Loucy (cell line): ENCODE results near the gene LINGO3.
A peak's percentile ranks its signal among the peaks of the same experiment; 100 is the strongest.

Experiments used
- H2AFZ ChIP-seq: fragments of 200-600 bp; sonication (generic); 2 replicates; pipeline ENCODE4 v1.6.0; 2016; ENCODE audit warnings: antibody characterized with exemption, mild to moderate bottlenecking, low read length, moderate library complexity
- H3F3A ChIP-seq: fragments of 200-600 bp; 2 replicates; pipeline ENCODE4 v1.6.0; 2016; ENCODE audit warnings: antibody characterized with exemption, low read depth, mild to moderate bottlenecking
- H3K27me3 ChIP-seq: fragments of 200-600 bp; sonication (generic); 2 replicates; pipeline ENCODE4 v1.6.1; 2014; ENCODE audit warnings: low read length, mild to moderate bottlenecking; ENCODE audit not compliant: insufficient read depth, poor library complexity, severe bottlenecking
- H3K36me3 ChIP-seq: fragments of 200-600 bp; sonication (generic); 2 replicates; pipeline ENCODE4 v1.6.1; 2016; ENCODE audit warnings: low read length; ENCODE audit not compliant: insufficient read depth
- H3K4me1 ChIP-seq: fragments of 200-600 bp; sonication (generic); 2 replicates; pipeline ENCODE4 v1.5.1; 2014; ENCODE audit warnings: low read length, mild to moderate bottlenecking; ENCODE audit not compliant: insufficient read depth, poor library complexity, severe bottlenecking
- H3K4me2 ChIP-seq: fragments of 200-600 bp; sonication (generic); 2 replicates; pipeline ENCODE4 v1.6.0; 2014; ENCODE audit warnings: antibody characterized with exemption, low read length, low read depth, mild to moderate bottlenecking; ENCODE audit not compliant: poor library complexity, severe bottlenecking
- H3K4me3 ChIP-seq: fragments of 200-600 bp; sonication (generic); 2 replicates; pipeline ENCODE4 v1.5.1; 2014; ENCODE audit warnings: low read length, mild to moderate bottlenecking, mixed read lengths; ENCODE audit not compliant: poor library complexity, severe bottlenecking
- H3K79me2 ChIP-seq: fragments of 200-600 bp; sonication (generic); 2 replicates; pipeline ENCODE4 v1.6.1; 2014; ENCODE audit warnings: low read length; ENCODE audit not compliant: insufficient read depth
- H3K9ac ChIP-seq: fragments of 200-600 bp; sonication (generic); 2 replicates; pipeline ENCODE4 v1.6.0; 2014; ENCODE audit warnings: mild to moderate bottlenecking, low read depth, low read length, moderate library complexity; ENCODE audit not compliant: poor library complexity, severe bottlenecking
- H3K9me2 ChIP-seq: fragments of 200-600 bp; sonication (generic); replicated peaks from 2 replicates; pipeline ENCODE4 v1.6.1; 2016; ENCODE audit warnings: low read depth, low read length, mixed read lengths
- H3K9me3 ChIP-seq: fragments of 200-600 bp; sonication (generic); 2 replicates; pipeline ENCODE4 v1.6.1; 2014; ENCODE audit warnings: mild to moderate bottlenecking, antibody characterized with exemption, low read length, low read depth; ENCODE audit not compliant: insufficient read depth
- H4K20me1 ChIP-seq: fragments of 200-600 bp; sonication (generic); 2 replicates; pipeline ENCODE4 v1.6.0; 2014; ENCODE audit warnings: antibody characterized with exemption, low read length, mild to moderate bottlenecking; ENCODE audit not compliant: insufficient read depth, poor library complexity, severe bottlenecking
- EZH2phosphoT487 ChIP-seq: fragments of 200-600 bp; IDR thresholded peaks from 2 replicates; pipeline ENCODE4 v1.6.1; 2018; ENCODE audit warnings: antibody characterized with exemption, mild to moderate bottlenecking, moderate library complexity, borderline replicate concordance
- TF ChIP-seq, protein P1 (sequence below): fragments of 200-600 bp; sonication (generic); conservative IDR thresholded peaks from 2 replicates; pipeline ENCODE4 v1.5.1; 2014; ENCODE audit warnings: mild to moderate bottlenecking, antibody characterized with exemption, low read length

Gene LINGO3

DNA sequence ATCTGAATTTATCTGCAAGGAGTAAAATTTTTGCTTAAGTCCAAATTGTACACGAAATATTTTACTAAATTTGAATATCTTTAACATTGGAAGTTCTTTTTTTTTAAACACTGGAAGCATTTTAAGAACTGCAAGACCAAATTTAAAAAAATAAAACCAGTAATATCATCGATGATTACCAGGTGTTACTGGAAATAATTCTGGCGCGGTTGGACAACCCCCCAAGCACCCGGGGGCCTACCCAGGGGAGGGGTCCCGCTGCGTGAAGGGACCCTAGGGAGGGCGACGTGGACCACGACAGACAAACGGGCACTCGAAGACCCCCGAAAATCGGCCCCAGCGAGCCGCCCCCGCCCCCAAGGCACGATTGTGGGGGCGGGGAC lies 39.1 kb downstream of the LINGO3 start:
- Histone ChIP-seq H3K27me3 (peaks cover 12% of the 10 kb centered on the region), H3K4me3 (peak overlapping the region; percentile 94), H3K9ac (peak overlapping the region; percentile 78), H4K20me1 (peaks cover 42% of the 10 kb centered on the region), H3K36me3 (peaks cover 15% of the 10 kb centered on the region; the same call in 1 of the 2 replicates), H3K79me2 (peaks cover 43% of the 10 kb centered on the region), H3K4me1 (peaks cover 29% of the 10 kb centered on the region), H3K4me2 (peak overlapping the region; percentile 81), H3K9me3 (no peaks in the 10 kb centered on the region), H3K9me2 (no peaks in the 10 kb centered on the region), H3F3A (peaks cover 18% of the 10 kb centered on the region), H2AFZ (peak overlapping the region; percentile 90)
- no peak for TF ChIP-seq EZH2phosphoT487
- TF ChIP-seq, protein P1, sequence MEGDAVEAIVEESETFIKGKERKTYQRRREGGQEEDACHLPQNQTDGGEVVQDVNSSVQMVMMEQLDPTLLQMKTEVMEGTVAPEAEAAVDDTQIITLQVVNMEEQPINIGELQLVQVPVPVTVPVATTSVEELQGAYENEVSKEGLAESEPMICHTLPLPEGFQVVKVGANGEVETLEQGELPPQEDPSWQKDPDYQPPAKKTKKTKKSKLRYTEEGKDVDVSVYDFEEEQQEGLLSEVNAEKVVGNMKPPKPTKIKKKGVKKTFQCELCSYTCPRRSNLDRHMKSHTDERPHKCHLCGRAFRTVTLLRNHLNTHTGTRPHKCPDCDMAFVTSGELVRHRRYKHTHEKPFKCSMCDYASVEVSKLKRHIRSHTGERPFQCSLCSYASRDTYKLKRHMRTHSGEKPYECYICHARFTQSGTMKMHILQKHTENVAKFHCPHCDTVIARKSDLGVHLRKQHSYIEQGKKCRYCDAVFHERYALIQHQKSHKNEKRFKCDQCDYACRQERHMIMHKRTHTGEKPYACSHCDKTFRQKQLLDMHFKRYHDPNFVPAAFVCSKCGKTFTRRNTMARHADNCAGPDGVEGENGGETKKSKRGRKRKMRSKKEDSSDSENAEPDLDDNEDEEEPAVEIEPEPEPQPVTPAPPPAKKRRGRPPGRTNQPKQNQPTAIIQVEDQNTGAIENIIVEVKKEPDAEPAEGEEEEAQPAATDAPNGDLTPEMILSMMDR: no peak

DNA sequence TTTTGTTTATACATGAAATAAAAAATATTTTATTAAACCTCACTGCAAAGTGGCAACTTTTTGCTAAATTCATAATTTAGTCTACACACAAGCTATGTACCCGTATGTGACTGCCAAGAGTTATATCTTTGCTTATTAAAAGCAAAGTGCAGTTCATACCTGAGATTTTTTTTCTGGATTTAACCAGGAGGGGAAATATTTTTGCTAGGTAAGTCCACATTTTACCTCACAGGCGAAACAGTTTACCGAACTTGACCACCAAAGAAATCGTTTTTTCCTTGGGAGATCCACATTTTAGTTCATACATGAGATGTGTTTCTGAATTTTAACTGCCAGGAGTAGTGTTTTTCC lies 39.5 kb downstream of the LINGO3 start:
- Histone ChIP-seq H3K4me1 (peaks cover 29% of the 10 kb centered on the region), H3K79me2 (peaks cover 41% of the 10 kb centered on the region), H3K9me2 (no peaks in the 10 kb centered on the region), H3K36me3 (peaks cover 15% of the 10 kb centered on the region; the same call in 1 of the 2 replicates), H3K27me3 (peaks cover 12% of the 10 kb centered on the region), H2AFZ (peak overlapping the region; percentile 90), H3F3A (peaks cover 17% of the 10 kb centered on the region), H3K4me2 (peak overlapping the region; percentile 81), H4K20me1 (peaks cover 40% of the 10 kb centered on the region), H3K9me3 (no peaks in the 10 kb centered on the region), H3K9ac (peak overlapping the region; percentile 78), H3K4me3 (peak overlapping the region; percentile 94)
- TF ChIP-seq EZH2phosphoT487: no peak
- TF ChIP-seq, protein P1: no peak

DNA sequence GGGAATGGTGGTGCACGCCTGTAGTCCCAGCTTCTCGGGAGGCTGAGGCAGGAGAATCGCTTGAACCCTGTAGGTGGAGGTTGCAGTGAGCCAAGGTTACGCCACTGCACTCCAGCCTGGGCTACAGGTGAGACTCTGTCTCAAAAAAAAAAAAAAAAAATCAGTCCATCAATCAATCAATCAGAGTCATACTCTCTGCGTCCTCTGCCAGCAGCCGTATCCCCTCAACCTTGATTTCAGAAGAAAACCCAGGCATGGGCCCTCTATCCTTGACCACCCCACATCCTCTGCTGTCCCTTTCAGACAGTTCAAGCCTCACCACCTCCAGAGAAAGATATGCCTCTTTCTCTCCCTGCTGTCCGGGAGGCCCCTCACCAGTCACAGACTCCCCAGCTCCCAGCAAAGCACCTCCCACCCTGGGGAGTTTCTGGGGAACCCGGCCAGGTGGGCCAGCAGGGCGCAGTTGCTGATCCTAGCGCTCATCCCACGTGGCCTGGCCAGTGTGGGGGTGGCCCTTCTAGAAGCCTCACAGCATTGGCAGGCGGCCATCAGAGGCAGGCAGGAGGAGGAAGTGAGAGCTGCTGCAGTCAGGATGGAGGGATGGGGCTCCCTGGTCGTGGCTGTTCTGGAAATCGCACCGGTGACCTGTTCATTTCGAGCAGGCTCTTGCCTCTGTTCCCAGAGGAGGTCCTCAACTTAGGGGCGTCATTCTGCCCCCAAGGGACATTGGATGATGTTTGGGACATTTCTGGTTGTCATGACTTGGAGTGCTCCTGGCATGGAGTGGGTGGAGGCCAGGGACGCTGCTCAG lies 41.6 kb downstream of the LINGO3 start:
- peaks cover 20% of the 10 kb centered on the region for H4K20me1 ChIP-seq
- no peaks in the 10 kb centered on the region for H3K36me3 ChIP-seq
- H3K9me3 ChIP-seq: no peaks in the 10 kb centered on the region
- H3K4me1 ChIP-seq: peaks cover 15% of the 10 kb centered on the region
- TF ChIP-seq, protein P1: no peak
- TF ChIP-seq EZH2phosphoT487: no peak
- no peak overlapping the region; the same call in 1 of the 2 replicates for H2AFZ ChIP-seq
- no peak overlapping the region for H3K4me2 ChIP-seq
- no peak overlapping the region for H3K4me3 ChIP-seq
- no peaks in the 10 kb centered on the region for H3F3A ChIP-seq
- H3K9me2 ChIP-seq: no peaks in the 10 kb centered on the region
- peaks cover 12% of the 10 kb centered on the region for H3K27me3 ChIP-seq
- H3K9ac ChIP-seq: no peak overlapping the region
- H3K79me2 ChIP-seq: peaks cover 21% of the 10 kb centered on the region
